Measurements from ENCODE around the gene DISC1. TPM values are rescaled to one million over a fixed set of nuclear protein-coding genes. Genes with fewer than 3 reads are reported as not detected.
"Not testable (repeated sequence)": the region's sequence is repeated elsewhere in the genome, so short reads cannot be mapped to it uniquely, and the experiment has no call there.

Gene DISC1
- total RNA-seq, 1 experiment from 2014 or later = 0.91 TPM

DNA sequence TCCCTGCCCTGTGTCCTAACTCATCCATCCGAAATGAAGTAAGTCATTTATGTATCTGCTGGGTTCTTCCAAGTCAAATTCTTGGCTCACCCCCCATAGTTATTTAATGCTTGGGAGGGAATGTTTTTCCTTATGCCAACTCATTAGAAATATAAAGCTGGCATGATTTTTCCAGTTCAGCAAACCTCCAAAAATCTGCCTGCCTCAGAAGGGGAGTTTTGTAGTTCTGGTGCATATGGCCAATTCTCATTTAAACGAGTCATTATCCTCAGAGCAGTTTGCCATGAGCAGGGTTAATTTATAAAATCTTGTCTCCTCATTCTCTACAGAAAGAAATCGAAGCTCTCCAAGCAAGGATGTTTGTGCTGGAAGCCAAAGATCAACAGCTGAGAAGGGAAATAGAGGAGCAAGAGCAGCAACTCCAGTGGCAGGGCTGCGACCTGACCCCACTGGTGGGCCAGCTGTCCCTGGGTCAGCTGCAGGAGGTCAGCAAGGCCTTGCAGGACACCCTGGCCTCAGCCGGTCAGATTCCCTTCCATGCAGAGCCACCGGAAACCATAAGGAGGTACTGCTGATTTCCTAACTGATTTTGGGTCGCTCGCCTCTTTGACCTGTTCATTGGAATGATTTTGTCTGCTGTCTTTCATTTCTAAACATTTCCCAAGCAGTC, 144.1 kb downstream of the DISC1 start:
- DNase-seq (ENCODE audit: low read depth) = no peak
- in situ Hi-C loops (cut with HindIII; ENCODE audit: low pct_unique_long_range_greater_than_20kb, low sequenced_read_pairs) = no loop called here

DNA sequence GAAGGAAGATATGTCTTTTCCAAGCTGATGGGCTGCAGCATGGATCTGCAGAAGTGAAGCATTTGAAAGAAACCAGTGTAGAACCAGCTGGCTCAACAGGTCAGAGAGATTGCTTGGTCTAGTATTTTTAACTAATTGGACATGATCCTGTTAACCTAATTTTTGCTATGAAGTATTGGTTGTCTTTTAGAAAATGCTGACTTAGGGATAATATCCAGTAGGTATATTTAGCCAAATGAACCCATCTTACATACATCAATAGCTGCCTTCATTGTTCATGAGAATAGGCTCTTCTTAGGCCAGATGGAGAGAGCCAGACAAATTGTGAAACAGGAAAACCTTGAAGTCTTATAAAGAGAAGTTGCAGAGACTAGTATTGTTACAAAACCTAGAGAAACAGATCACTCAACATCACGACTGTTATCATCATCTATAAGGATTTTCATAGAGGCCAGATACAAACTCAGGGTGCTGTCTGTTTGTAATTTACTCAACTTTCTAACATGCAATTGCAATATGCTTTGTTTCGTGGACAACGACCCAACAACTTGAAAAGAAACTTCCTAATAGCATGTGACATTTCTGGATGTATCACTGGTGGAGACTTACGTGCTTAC, 148.2 kb downstream of the DISC1 start:
- DNase-seq (ENCODE audit: low read depth) = no peak
- in situ Hi-C loops (cut with HindIII; ENCODE audit: low pct_unique_long_range_greater_than_20kb, low sequenced_read_pairs) = no loop called here

DNA sequence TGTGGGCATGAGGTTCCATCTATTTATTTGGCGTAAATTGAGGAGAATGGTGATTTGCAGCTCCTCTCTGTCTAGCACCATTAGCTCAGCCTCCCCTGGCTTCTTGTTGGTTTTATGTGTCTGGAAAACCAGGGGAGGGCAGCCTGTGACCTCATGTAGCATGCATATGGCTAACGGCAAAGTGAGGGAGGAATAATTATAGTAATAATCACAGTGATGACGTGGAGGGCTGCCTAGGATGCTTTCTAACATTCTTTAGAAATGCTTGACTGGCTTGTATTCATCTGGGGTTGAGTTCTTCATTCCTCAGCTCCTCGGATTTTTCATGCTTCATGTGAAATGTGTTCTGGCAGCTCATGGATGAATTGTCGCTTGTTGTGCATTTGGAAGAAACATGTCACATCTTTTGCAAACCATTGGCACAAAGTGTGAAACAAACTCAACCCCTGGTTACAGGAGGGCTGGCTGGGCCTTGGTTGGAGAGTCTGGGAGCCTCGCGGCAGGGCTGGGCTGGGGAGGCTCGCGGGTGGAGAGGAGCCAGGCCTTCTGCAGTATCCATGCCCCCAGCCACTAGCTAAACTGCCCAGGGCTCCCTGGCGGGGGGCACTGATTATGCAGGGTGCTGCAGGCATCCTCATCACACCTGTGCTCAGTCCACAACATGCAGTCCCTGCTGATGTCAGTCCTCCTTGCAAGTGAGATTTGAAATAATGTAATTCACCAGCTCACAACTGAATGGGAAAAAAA, 149.6 kb downstream of the DISC1 start:
- peak; percentile 78 for DNase-seq (ENCODE audit: low read depth)
- in situ Hi-C loops (cut with HindIII; ENCODE audit: low pct_unique_long_range_greater_than_20kb, low sequenced_read_pairs) = no loop called here

DNA sequence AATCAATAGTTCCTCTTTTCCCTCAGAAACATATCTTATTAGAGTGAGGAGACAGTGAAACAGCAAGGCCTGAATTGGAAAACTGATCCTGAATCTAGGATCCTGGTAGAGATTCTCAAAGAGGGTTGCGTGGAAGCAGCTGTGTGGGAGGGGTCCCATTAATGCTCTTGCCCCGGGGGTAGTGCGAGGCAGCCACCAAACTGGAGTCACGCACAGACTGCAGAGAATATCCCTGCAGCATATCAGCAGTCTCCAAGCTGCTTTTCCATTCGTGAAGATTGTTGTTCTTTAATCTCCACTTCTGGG, 150.1 kb downstream of the DISC1 start:
- DNase-seq (ENCODE audit: low read depth) = no peak
- in situ Hi-C loops (cut with HindIII; ENCODE audit: low pct_unique_long_range_greater_than_20kb, low sequenced_read_pairs) = no loop called here

DNA sequence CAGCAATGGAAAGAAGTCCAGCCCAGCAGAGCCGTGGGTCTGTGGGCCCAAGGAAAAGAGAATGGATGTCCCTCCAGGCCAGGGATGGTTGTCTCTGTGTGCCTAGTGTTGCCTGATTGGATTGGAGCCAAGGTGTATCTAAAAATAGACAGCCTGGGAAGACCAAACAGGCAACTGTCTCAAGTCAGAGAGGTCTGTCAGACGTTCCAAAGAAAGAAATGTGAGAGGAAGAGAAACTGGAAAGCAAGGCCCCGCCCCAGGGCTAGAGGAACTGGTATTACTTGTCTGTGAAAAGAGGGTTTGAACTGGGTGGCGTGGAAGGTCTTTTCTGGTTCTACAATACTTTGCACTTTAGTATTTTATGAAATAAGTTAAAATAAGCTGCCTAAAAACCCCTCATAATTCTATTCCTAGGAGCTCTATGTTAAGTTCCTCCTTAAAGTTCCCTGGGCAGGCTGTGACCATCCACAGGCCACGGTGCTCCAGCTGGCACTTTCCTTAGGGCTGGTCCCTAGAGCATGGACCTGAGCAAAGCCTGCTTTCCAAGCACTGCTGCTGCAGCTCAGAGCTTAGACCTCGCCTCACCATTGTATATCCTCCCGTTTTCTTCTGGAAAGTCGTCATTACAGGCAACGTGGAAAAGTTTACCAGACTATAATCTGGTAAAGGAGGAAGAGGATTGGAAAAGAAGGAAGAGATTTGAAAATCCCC, 151.6 kb downstream of the DISC1 start:
- peak; percentile 11 for DNase-seq (ENCODE audit: low read depth)
- in situ Hi-C loops (cut with HindIII; ENCODE audit: low pct_unique_long_range_greater_than_20kb, low sequenced_read_pairs) = no loop called here

DNA sequence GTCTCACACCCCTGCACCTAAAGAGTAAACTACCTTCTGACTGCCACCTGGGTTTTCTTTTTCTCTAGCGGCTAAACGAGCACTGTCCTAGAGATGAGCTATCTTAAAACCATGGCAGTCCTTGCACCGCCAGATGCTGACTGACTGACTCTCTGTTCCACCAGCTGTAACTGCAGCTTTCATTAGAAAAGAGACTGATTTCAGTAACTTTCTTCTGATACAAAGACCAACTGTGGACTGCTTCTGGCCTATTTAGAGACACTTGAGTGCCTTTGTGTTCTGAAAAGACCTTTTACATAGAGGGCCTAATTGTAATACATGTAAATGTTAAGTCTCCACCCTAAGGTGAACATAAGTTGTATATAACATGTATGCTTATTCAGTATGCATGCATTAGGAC, 152.5 kb downstream of the DISC1 start:
- in situ Hi-C loops (cut with HindIII; ENCODE audit: low pct_unique_long_range_greater_than_20kb, low sequenced_read_pairs) = no loop called here
- no peak for DNase-seq (ENCODE audit: low read depth)

DNA sequence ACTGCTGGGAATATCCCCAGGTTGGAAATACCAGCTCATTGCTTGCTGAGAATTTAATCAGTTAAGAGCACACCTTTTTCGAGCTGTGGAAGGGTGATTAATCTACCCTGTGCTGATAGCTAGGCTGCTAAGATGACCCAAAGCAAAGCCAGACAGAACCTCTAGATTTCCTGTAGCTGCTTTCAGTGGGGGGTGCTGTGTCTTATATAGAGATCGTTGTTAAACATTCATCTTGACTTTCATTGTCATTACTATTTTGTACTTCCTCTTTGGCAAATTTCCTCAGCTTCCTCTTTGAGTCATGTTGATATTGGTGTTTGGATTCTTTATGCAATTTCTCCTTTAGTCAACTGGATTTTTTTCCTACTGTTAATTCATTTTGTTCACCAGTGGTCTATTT, 155.3 kb downstream of the DISC1 start:
- no peak for DNase-seq (ENCODE audit: low read depth)
- in situ Hi-C loops (cut with HindIII; ENCODE audit: low pct_unique_long_range_greater_than_20kb, low sequenced_read_pairs) = no loop called here

DNA sequence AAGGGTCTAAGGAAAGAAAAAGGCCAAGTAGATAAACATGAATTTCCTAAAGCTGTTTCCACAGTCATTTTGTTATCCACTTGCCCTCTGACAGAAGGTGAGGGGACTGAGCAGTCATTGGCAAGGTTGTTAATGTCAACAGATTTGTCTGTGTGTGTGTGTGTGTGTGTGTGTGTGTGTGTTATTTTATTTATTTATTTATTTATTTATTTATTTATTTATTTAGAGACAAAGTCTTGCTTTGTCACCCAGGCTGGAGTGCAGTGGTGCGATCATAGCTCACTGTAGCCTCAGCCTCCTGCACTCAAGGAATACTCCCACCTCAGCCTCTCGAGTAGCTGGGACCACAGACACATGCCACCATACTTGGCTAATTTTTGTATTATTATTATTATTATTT, 158.5 kb downstream of the DISC1 start:
- in situ Hi-C loops (cut with HindIII; ENCODE audit: low pct_unique_long_range_greater_than_20kb, low sequenced_read_pairs) = not testable (repeated sequence)

DNA sequence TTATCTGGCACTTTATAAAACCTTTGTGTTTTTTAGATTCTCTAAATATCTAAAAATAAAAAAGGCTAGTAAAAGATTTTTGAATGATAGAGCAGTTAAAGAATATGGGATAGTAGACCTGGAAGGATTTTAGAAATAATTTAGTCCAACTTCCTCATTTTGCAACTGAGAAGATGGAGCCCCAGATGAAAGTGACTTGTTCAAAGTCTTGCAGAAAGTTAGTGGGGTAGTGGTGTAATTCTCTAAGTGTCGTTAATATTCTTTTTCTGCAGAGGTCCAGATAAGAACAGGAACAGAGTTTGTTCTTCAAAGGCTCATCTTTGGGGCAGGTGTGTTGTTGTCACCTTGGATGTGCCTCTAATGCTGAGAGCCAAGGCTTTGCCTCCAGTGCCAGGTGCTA, 159.5 kb downstream of the DISC1 start:
- in situ Hi-C loops (cut with HindIII; ENCODE audit: low pct_unique_long_range_greater_than_20kb, low sequenced_read_pairs) = no loop called here
- no peak for DNase-seq (ENCODE audit: low read depth)

More for the DNA sequence above, 158.5 kb downstream of the DISC1 start:
- DNase-seq (ENCODE audit: low read depth) = not testable (repeated sequence)

DNA sequence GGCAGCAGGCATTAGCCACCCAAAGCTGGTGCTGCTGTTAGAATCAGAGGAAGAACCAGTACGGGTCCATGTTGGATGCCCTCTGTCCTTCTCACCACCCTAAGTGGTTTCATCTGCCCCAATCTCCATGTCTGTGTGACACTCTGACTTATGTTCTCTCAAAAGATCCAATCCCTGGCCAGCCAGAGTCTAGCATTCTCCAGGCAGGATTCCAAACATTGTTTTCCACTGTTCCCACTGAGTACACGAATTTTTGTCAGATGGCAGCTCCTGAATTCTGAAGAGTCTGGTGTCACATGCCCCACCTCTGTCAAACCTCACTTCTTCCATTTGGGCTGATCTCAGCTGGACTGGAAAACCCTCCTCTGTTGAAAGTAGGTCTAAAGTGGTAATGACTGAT, 166.0 kb downstream of the DISC1 start:
- DNase-seq (ENCODE audit: low read depth) = no peak
- in situ Hi-C loops (cut with HindIII; ENCODE audit: low pct_unique_long_range_greater_than_20kb, low sequenced_read_pairs) = no loop called here

DNA sequence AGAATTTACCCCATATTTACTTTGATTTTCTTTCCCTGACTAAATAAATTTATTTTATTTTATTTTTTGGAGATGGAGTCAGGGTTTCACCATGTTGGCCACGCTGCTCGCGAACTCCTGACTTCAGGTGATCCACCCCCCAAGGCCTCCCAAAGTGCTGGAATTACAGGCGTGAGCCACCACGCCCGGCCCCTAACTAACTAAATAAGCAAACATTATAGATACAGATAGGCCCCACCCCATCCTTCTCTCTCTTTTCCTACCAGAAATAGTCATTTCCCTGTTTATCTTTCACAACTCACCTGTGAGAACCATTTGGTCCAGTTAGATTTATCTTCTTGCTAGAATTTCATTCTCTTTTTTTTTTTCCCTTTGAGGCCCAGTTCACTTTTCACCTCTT, 167.3 kb downstream of the DISC1 start:
- in situ Hi-C loops (cut with HindIII; ENCODE audit: low pct_unique_long_range_greater_than_20kb, low sequenced_read_pairs) = no loop called here

DNA sequence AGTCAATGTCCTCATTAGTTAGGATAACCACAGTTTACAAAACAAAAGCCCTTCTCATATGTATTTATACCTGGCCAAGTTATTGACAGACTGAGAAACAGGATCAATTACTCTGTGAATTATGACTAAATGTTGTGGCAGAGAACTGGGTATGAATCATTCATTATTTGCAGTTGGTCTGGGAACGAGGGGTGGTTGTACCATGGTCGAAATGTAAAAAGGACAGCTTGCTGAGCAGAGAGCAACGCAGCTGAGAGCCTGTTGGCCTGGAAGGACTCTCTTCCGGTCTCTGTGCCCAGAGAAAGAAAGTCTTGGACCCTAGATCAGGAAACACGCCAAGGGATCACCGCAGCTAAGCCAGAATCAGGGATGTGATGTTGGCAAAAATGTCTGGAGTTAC, 169.6 kb downstream of the DISC1 start:
- in situ Hi-C loops (cut with HindIII; ENCODE audit: low pct_unique_long_range_greater_than_20kb, low sequenced_read_pairs) = no loop called here
- no peak for DNase-seq (ENCODE audit: low read depth)

More for the DNA sequence above, 167.3 kb downstream of the DISC1 start:
- DNase-seq (ENCODE audit: low read depth) = no peak

DNA sequence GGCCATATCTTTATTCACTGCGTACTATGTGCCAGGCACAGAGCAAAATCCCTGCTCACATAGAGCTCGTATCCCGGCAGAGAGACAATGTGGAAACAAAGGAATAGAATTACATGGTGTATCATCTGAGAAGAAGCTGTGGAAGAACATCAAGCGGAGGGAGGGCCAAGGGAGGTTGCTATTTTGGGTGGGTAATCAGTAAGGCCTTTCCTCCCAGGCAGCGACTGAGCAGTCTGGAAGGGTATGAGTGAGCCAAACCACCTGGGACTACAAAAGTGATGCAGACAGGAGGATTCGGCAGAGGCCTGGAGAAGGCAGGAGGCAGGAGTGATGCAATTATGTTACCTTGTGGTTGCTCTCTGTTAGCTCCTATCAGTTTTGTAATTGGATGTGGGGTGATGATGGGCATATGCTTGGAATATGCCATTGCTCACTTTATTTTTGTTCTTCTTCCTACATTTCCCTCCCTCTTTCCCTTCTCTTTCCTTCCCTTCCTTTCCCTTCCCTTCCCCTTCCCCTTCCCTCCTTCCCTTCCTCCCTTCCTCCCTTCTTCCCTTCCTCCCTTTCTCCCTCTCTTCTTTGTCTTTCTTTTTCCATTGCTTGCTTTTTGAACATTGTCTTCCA, 172.9 kb downstream of the DISC1 start:
- in situ Hi-C loops (cut with HindIII; ENCODE audit: low pct_unique_long_range_greater_than_20kb, low sequenced_read_pairs) = no loop called here
- DNase-seq (ENCODE audit: low read depth) = no peak

DNA sequence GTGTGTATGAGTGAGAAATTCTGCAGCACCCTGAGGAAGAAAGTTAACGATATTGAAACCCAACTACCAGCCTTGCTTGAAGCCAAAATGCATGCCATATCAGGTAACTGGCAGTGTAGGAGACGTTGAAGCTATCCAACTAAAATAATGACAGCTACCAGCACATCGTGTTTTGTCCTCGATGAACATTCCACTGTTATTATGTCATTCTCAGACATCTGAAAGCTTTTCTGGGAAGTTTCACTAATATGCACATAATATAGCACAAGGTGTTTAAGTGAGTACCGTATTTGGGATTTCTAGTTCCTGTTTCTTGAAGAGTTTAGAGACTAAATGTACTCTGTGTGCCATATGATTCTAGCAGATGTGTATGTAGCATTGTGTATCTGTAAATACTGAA, 173.5 kb downstream of the DISC1 start:
- in situ Hi-C loops (cut with HindIII; ENCODE audit: low pct_unique_long_range_greater_than_20kb, low sequenced_read_pairs) = no loop called here
- no peak for DNase-seq (ENCODE audit: low read depth)

DNA sequence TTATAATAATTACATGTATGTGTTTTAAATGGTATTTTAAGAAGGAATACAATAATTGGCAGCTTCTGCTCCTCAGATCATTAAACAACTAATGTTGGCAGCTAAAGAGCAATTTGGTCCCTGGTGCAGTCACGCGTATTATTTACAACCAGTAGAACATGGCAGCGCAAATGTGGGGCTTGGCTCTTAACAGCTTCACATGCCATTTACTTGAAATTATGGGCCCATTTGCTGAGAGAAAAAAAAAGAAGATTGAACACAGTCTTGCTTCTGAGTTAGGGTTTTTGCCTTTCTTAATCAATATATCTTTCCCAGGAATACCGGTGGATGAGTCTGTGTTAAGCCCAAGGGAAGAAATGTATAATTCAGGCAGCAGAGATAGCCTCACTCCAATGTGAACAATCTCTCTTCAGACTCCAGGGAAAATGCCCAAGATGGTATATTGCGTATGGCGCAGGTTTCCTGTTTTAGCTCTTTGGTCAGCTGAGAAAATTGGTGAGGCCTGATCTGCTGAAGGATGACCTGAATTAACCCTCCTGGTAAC, 174.5 kb downstream of the DISC1 start:
- DNase-seq (ENCODE audit: low read depth) = no peak
- in situ Hi-C loops (cut with HindIII; ENCODE audit: low pct_unique_long_range_greater_than_20kb, low sequenced_read_pairs) = no loop called here

DNA sequence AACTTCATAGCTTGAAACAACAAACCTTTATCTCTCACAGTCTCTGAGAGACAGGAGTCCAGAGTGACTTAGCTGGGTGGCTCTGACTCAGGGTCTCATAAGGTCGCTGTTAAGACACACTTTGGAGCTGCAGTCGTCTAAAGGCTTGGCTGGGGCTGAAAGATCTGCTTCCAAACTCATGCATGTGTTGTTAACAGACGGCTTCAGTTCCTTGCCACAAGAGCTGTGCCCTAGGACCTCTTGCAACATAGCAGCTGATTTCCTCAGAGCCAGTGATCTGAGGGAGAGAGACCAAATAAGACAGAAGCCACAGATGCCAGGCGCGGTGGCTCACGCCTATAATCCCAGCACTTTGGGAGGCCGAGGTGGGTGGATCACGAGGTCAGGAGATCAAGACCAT, 176.8 kb downstream of the DISC1 start:
- DNase-seq (ENCODE audit: low read depth) = no peak
- in situ Hi-C loops (cut with HindIII; ENCODE audit: low pct_unique_long_range_greater_than_20kb, low sequenced_read_pairs) = no loop called here

DNA sequence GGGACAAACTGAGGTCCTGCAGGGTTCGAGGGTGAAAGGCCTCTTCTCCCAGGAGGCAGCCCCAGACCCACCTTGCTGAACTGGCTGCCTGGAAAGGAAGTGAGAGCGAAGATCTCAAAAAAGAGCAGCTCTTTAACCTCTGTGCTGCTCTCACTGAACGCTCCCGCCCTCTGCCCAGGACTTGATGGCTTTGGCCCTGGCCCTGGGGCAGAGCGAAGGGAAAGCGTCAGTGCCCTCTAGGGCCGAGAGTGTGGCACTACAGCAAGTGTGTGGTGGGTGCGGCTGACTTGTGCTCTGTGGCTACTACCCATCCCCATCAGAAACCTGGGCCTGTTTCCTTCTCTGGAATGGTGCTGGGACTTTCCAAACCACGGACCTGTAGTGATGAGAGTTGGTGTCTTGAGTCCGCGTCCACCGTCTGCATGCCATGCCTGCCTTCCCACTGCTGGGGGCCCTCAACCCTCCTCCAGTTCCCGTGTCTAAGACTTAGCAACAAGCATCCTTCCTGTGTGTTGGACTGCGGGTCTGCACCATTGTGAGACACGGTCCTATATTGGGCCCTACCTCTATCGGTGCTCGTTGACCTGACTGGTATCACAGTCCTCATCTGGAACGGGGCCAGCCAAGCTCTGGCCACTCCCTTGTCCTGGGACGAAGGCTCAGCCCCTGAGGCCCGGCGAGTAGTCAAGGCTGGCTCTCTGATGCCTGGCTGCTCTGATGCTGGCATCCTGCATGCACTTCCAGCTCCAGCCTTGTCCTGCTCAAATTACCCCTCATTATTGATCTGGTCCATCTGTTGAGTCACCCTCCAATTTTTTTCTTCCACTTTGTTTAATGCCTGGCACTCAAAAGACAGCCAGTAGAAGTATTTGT, 180.3 kb downstream of the DISC1 start:
- DNase-seq (ENCODE audit: low read depth) = peak; percentile 49
- in situ Hi-C loops (cut with HindIII; ENCODE audit: low pct_unique_long_range_greater_than_20kb, low sequenced_read_pairs) = no loop called here

DNA sequence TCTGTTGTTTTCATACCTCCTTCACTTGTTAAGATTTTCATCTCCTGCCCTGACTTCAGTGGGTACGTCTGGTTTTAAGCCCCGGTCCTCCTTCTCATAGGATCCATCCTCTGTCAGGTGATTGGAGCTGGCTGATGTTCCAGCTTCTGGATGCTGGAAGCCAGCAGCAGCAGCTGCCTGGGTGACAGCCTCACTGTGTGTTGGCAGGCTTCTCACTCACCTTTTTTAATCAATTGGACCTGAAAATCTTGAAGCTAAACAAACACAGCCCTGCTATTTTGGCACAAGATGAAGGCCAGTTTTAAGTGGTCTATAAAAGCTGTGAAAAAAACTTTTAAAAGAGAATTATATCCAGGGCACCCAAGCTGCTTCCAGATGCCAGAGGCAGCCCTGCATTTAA, 181.0 kb downstream of the DISC1 start:
- in situ Hi-C loops (cut with HindIII; ENCODE audit: low pct_unique_long_range_greater_than_20kb, low sequenced_read_pairs) = no loop called here
- no peak for DNase-seq (ENCODE audit: low read depth)
